HG03280 (cell line): Measurements from ENCODE around the gene RAP1A.
"Not testable (repeated sequence)": the region's sequence is repeated elsewhere in the genome, so short reads cannot be mapped to it uniquely, and the experiment has no call there.

ENCODE experiments used
- ATAC-seq: cut with Tn5 transposase; IDR thresholded peaks from one replicate; pipeline ENCODE4 v1.9.1; 2021; ENCODE audit warnings: mild to moderate bottlenecking, moderate library complexity; ENCODE audit not compliant: unreplicated experiment

RAP1A gene

GRCh38 chr1:111660204-111661150, 40.9 kb downstream of the RAP1A start:
- no peak for ATAC-seq

- no peak for ATAC-seq
These were observed 45.1 kb downstream of the RAP1A start for GRCh38 chr1:111664652-111665051.

GRCh38 chr1:111665497-111665896, 45.9 kb downstream of the RAP1A start:
- ATAC-seq = no peak

GRCh38 chr1:111666828-111667227, 47.2 kb downstream of the RAP1A start:
- ATAC-seq = no peak

- no peak for ATAC-seq
These were observed 49.7 kb downstream of the RAP1A start for GRCh38 chr1:111669268-111669667.

- no peak for ATAC-seq
These were observed 52.3 kb downstream of the RAP1A start for GRCh38 chr1:111671852-111672251.

GRCh38 chr1:111672331-111672730, 52.7 kb downstream of the RAP1A start:
- no peak for ATAC-seq

- no peak for ATAC-seq
These were observed 58.0 kb downstream of the RAP1A start for GRCh38 chr1:111677604-111678003.

GRCh38 chr1:111679541-111679940, 60.0 kb downstream of the RAP1A start:
- ATAC-seq = no peak

- not testable (repeated sequence) for ATAC-seq
These were observed 60.7 kb downstream of the RAP1A start for GRCh38 chr1:111680212-111680800.

- ATAC-seq = not testable (repeated sequence)
These were observed 65.9 kb downstream of the RAP1A start for GRCh38 chr1:111685293-111686153.

GRCh38 chr1:111690306-111690617, 70.7 kb downstream of the RAP1A start:
- no peak for ATAC-seq

GRCh38 chr1:111691886-111692285, 72.3 kb downstream of the RAP1A start:
- ATAC-seq = no peak

- ATAC-seq = no peak
These were observed 76.2 kb downstream of the RAP1A start for GRCh38 chr1:111695801-111696200.

GRCh38 chr1:111696330-111696729, 76.7 kb downstream of the RAP1A start:
- no peak for ATAC-seq

- no peak for ATAC-seq
These were observed 79.7 kb downstream of the RAP1A start for GRCh38 chr1:111699268-111699667.

- no peak for ATAC-seq
These were observed 83.0 kb downstream of the RAP1A start for GRCh38 chr1:111702504-111703050.

- no peak for ATAC-seq
These were observed 84.7 kb downstream of the RAP1A start for GRCh38 chr1:111704240-111704639.

- no peak for ATAC-seq
These were observed 85.2 kb downstream of the RAP1A start for GRCh38 chr1:111704776-111705175.

GRCh38 chr1:111705841-111706240, 86.3 kb downstream of the RAP1A start:
- ATAC-seq = no peak

- ATAC-seq = no peak
These were observed 87.3 kb downstream of the RAP1A start for GRCh38 chr1:111706921-111707320.
